HuH-7 (cell line): ENCODE measurements around the gene TAL1.
A peak's percentile ranks its signal among the peaks of the same experiment; 100 is the strongest.
"Not testable (repeated sequence)": the region's sequence is repeated elsewhere in the genome, so short reads cannot be mapped to it uniquely, and the experiment has no call there.

Experiments
- DNase-seq: peaks from one replicate; pipeline ENCODE4 v3.0.0; 2011; ENCODE audit warnings: low spot score

TAL1 gene

GRCh38 chr1:47212636-47213229 is 19.3 kb downstream of the TAL1 start:
- DNase-seq = no peak

GRCh38 chr1:47211796-47212269 is 20.2 kb downstream of the TAL1 start:
- no peak for DNase-seq

- DNase-seq = no peak
These were observed 21.4 kb downstream of the TAL1 start for GRCh38 chr1:47210666-47211065.

DNA sequence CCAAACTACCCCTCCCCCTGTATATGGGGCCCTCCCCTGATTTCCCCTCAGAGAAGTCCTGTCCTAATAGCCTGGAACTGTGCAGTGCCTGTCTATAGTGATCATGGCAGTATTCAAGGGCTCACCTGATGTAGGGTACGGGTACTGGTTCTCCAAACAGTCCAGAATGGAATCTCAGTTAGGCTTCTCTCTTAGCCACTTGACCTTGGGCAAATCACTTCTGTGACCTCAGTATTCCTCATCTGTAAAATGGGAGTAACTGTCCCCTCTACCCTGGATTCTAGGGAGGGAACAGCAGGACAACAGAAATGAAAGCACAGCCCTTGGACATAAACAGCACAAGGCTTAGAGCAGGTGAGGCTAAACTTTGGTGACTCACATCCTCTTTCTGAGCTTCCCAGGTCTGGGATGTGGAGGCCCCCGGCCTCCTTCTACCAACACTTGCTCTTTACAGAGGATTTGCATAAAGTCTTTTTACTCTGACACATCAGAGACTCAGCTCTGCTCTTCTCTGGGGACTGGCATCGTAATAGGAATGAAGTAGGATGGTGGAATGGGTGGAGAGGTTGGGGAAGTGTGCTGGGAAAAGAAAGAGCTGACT is 22.2 kb downstream of the TAL1 start:
- DNase-seq = no peak

- no peak for DNase-seq
These were observed 22.9 kb downstream of the TAL1 start for GRCh38 chr1:47209091-47209490.

GRCh38 chr1:47208374-47208850 is 23.6 kb downstream of the TAL1 start:
- DNase-seq = no peak

GRCh38 chr1:47207803-47208373 is 24.1 kb downstream of the TAL1 start:
- no peak for DNase-seq

DNA sequence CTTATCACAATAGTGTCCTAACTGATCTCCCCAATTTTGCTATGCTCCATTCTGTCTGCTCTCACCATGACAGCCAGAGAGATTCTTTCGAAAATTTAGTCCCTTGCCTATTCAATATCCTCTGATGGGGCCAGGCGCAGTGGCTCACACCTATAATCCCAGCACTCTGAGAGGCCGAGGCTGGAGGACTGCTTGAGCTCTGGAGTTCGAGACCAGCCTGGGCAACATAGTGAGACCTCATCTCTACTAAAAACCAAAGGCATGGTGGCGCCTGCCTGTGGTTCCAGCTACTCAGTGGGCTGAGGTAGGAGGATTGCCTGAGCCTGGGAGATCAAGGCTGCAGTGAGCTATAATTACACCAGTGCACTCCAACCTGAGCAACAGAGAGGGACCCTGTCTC is 26.1 kb downstream of the TAL1 start:
- DNase-seq = no peak

DNA sequence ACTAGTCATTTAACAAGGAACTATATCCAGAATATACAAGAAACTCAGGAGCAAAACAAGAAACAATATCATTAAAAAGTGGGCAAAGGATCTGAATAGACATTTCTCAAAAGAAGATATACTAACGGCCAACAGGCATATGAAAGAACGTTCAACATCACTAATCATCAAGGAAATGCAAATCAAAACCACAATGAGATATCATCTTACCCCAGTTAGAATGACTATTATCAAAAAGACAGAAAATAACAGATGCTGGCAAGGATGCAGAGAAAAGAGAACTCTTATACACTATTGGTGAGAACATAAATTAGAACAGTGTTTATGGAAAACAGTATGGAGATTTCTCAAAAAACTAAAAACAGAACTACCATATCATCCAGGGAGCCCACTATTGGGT is 28.5 kb downstream of the TAL1 start:
- DNase-seq = not testable (repeated sequence)

GRCh38 chr1:47201179-47201578 is 30.8 kb downstream of the TAL1 start:
- DNase-seq = no peak

DNA sequence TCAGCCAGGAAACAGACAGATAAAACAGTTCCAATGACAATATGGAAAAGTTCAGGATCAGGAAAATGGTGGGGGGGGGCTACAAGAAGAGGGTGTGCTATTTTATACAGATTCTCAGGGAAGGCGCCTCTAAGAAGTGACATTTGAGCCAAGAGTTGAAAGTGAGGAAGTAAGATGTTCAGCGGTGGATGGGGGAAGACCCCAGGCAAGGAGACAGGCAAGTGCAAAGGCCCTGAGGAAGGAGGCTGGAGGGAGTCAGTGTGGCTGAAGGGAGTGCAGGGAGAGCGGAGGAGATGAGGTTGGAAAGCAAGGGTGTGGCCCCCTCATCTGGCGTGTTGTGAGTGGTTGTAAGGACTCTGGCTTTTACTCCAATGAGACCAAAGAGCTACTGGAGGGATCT is 33.8 kb downstream of the TAL1 start:
- DNase-seq = no peak

- no peak for DNase-seq
These were observed 35.4 kb downstream of the TAL1 start for GRCh38 chr1:47196622-47197021.

- DNase-seq = not testable (repeated sequence)
These were observed 36.0 kb downstream of the TAL1 start for GRCh38 chr1:47195981-47196380.

DNA sequence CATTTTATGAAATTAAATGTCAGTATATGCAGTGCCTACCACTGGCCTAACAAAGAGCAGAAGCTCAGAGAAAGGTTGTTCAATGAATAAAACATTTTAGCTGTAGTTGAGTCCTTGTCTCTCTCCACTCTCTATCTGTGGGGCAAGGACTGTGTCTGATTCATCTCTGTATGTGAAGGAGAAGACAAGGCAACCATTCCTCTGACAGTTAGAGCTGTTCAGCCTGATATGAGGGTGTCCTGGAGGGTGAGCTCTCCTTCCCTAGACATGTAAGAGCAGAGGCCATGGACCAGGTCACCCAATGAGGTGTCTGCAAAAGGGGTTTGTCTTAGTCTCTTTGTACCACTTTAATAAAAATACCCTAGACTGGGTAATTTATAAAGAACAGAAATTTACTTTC is 37.7 kb downstream of the TAL1 start:
- no peak for DNase-seq

GRCh38 chr1:47193496-47193895 is 38.5 kb downstream of the TAL1 start:
- not testable (repeated sequence) for DNase-seq

- DNase-seq = peak; percentile 85
These were observed 39.3 kb downstream of the TAL1 start for GRCh38 chr1:47192458-47193384.

DNA sequence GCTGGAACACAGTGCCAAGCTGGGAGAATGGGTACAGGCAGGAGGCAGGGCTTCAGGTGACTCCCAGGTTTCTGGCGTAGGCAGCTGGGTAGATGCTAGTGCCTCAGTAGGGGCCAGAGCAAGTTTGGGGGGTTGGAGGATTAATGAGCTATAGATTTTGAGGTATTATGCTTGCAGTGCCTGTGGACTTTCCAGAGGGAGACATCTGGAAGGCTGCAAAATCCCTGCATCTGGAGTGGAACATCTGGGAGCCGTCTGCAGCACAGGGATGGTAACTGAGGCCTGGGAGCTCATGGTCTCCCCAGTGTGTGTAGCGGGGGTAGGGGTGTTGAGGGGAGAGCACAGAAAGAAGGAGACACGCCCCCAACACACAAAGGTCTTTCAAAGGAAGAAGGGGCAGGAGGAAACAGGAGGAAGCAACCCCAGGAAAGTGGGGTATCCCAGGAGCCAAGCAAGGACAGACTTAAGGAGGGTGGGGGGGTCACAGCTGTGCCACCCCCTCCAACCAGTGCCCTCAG is 40.0 kb downstream of the TAL1 start:
- DNase-seq = no peak

DNA sequence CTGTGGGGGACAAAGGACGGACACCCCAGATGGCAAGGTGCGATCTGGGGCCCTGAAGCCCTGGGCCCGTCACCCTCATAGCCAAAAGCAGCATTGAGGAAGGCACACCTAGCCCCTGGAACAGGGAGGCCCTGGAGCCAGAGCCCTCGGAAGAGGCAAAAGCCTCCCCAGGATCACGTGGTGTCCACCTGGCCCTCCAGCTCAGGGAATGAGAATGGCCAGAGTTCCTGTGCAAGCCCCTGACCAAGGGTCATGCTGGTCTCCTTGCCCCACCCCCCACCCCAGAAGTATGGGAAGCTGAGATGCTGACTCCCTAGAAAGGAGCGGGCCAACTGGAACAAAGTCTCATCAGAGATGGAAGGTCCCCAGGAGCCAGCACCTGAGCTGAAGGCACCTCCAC is 41.2 kb downstream of the TAL1 start:
- no peak for DNase-seq

GRCh38 chr1:47190509-47190855 is 41.5 kb downstream of the TAL1 start:
- no peak for DNase-seq

GRCh38 chr1:47189844-47190508 is 42.0 kb downstream of the TAL1 start, which contains the start of gene PDZK1IP1:
Gene PDZK1IP1 (minus strand): TSS chr1:47190036. CDS start chr1:47189932, 104 bp downstream.
- no peak for DNase-seq
